ENCODE data around the gene AIG1.
A peak's percentile ranks its signal among the peaks of the same experiment; 100 is the strongest.
"Not testable (repeated sequence)": the region's sequence is repeated elsewhere in the genome, so short reads cannot be mapped to it uniquely, and the experiment has no call there.

The AIG1 gene

GRCh38 chr6:143128681-143129015, 68.0 kb downstream of the AIG1 start:
- no peak for DNase-seq (ENCODE audit: low read depth)

GRCh38 chr6:143130928-143131327, 70.2 kb downstream of the AIG1 start:
- no peak for DNase-seq (ENCODE audit: low read depth)

GRCh38 chr6:143135325-143135724, 74.6 kb downstream of the AIG1 start:
- no peak for DNase-seq (ENCODE audit: low read depth)

- no peak for DNase-seq (ENCODE audit: low read depth)
Observed at GRCh38 chr6:143135797-143136561, 75.3 kb downstream of the AIG1 start.

GRCh38 chr6:143136647-143137046, 76.0 kb downstream of the AIG1 start:
- no peak for DNase-seq (ENCODE audit: low read depth)

GRCh38 chr6:143139239-143139784, 78.6 kb downstream of the AIG1 start:
- no peak for DNase-seq (ENCODE audit: low read depth)

GRCh38 chr6:143139884-143140283, 79.2 kb downstream of the AIG1 start:
- DNase-seq (ENCODE audit: low read depth), result not testable (repeated sequence)

- DNase-seq (ENCODE audit: low read depth), result no peak
Observed at GRCh38 chr6:143140767-143141166, 80.1 kb downstream of the AIG1 start.

- DNase-seq (ENCODE audit: low read depth), result no peak
Observed at GRCh38 chr6:143141442-143141841, 80.8 kb downstream of the AIG1 start.

GRCh38 chr6:143146186-143146851, 85.6 kb downstream of the AIG1 start:
- DNase-seq (ENCODE audit: low read depth), result no peak

- no peak for DNase-seq (ENCODE audit: low read depth)
Observed at GRCh38 chr6:143149771-143150170, 89.1 kb downstream of the AIG1 start.

- DNase-seq (ENCODE audit: low read depth), result no peak
Observed at GRCh38 chr6:143150281-143150680, 89.6 kb downstream of the AIG1 start.

GRCh38 chr6:143151381-143151780, 90.7 kb downstream of the AIG1 start:
- no peak for DNase-seq (ENCODE audit: low read depth)

- DNase-seq (ENCODE audit: low read depth), result no peak
Observed at GRCh38 chr6:143155681-143156080, 95.0 kb downstream of the AIG1 start.

- no peak for DNase-seq (ENCODE audit: low read depth)
Observed at GRCh38 chr6:143157131-143157530, 96.4 kb downstream of the AIG1 start.

GRCh38 chr6:143158113-143158581, 97.5 kb downstream of the AIG1 start:
- DNase-seq (ENCODE audit: low read depth), result no peak

- DNase-seq (ENCODE audit: low read depth), result no peak
Observed at GRCh38 chr6:143159001-143159400, 98.3 kb downstream of the AIG1 start.

- DNase-seq (ENCODE audit: low read depth), result no peak
Observed at GRCh38 chr6:143160015-143160414, 99.3 kb downstream of the AIG1 start.

- no peak for DNase-seq (ENCODE audit: low read depth)
Observed at GRCh38 chr6:143160439-143161220, 99.9 kb downstream of the AIG1 start.

GRCh38 chr6:143163621-143164020, 102.9 kb downstream of the AIG1 start:
- DNase-seq (ENCODE audit: low read depth), result no peak

GRCh38 chr6:143164565-143165105, 103.9 kb downstream of the AIG1 start:
- DNase-seq (ENCODE audit: low read depth), result peak; percentile 67

- no peak for DNase-seq (ENCODE audit: low read depth)
Observed at GRCh38 chr6:143165315-143165855, 104.7 kb downstream of the AIG1 start.
